Astrocyte (in vitro differentiated cells and primary cell): ENCODE results near the gene GALNT8. TPM values are rescaled to one million over a fixed set of nuclear protein-coding genes. Genes with fewer than 3 reads are reported as not detected.

Experiments used
- DNase-seq: peaks from one replicate; pipeline ENCODE4 v3.0.0-alpha.2; 2010; ENCODE audit warnings: low read depth
- FAIRE-seq: peaks from 2 replicates; lab custom pipeline; 2011; peaks lifted over from hg19 to GRCh38; lab: Jason Lieb, UNC
- H2AFZ ChIP-seq: 2 replicates; pipeline ENCODE4 v1.6.0; 2012; ENCODE audit warnings: low read depth, low read length, inconsistent platforms
- H3K27ac ChIP-seq: 2 replicates; pipeline ENCODE4 v1.5.1; 2011; ENCODE audit warnings: low read depth, low read length, inconsistent platforms
- H3K27me3 ChIP-seq: 2 replicates; pipeline ENCODE4 v1.6.0; 2011; ENCODE audit warnings: low read length, inconsistent platforms; ENCODE audit not compliant: insufficient read depth
- H3K36me3 ChIP-seq: 2 replicates; pipeline ENCODE4 v1.5.1; 2011; ENCODE audit warnings: low read length, inconsistent platforms; ENCODE audit not compliant: insufficient read depth
- H3K4me1 ChIP-seq: 2 replicates; pipeline ENCODE4 v1.5.1; 2011; ENCODE audit warnings: low read length, inconsistent platforms; ENCODE audit not compliant: insufficient read depth
- H3K4me2 ChIP-seq: 2 replicates; pipeline ENCODE4 v1.6.0; 2012; ENCODE audit warnings: low read length, inconsistent platforms
- H3K4me3 ChIP-seq: 2 replicates; pipeline ENCODE4 v1.5.1; 2011; ENCODE audit warnings: low read depth, mild to moderate bottlenecking, low read length, inconsistent platforms; ENCODE audit not compliant: insufficient read depth
- H3K79me2 ChIP-seq: 2 replicates; pipeline ENCODE4 v1.6.0; 2012; ENCODE audit warnings: mild to moderate bottlenecking, low read length, inconsistent platforms; ENCODE audit not compliant: insufficient read depth
- H3K9ac ChIP-seq: 2 replicates; pipeline ENCODE4 v1.6.0; 2012; ENCODE audit warnings: mild to moderate bottlenecking, low read length, inconsistent platforms
- H3K9me3 ChIP-seq: 2 replicates; pipeline ENCODE4 v1.5.1; 2012; ENCODE audit warnings: low read depth, mild to moderate bottlenecking, low read length, inconsistent platforms; ENCODE audit not compliant: insufficient read depth
- H4K20me1 ChIP-seq: 2 replicates; pipeline ENCODE4 v1.6.0; 2012; ENCODE audit warnings: low read length, inconsistent platforms; ENCODE audit not compliant: insufficient read depth
- H3K27ac Mint-ChIP-seq: one replicate; pipeline ENCODE4 v1.8.0; 2021; ENCODE audit warnings: mild to moderate bottlenecking, mixed read lengths; ENCODE audit not compliant: unreplicated experiment
- H3K27me3 Mint-ChIP-seq: one replicate; pipeline ENCODE4 v1.8.0; 2021; ENCODE audit warnings: low read depth, mixed read lengths; ENCODE audit not compliant: unreplicated experiment
- H3K36me3 Mint-ChIP-seq: one replicate; pipeline ENCODE4 v1.8.0; 2021; ENCODE audit warnings: low read depth, mixed read lengths; ENCODE audit not compliant: unreplicated experiment
- H3K4me1 Mint-ChIP-seq: one replicate; pipeline ENCODE4 v1.8.0; 2021; ENCODE audit warnings: low read depth, mixed read lengths; ENCODE audit not compliant: unreplicated experiment
- H3K4me3 Mint-ChIP-seq: one replicate; pipeline ENCODE4 v1.8.0; 2021; ENCODE audit warnings: mild to moderate bottlenecking, moderate library complexity, mixed read lengths; ENCODE audit not compliant: unreplicated experiment
- H3K9me3 Mint-ChIP-seq: one replicate; pipeline ENCODE4 v1.8.0; 2021; ENCODE audit warnings: mild to moderate bottlenecking, mixed read lengths; ENCODE audit not compliant: unreplicated experiment
- CTCF ChIP-seq: IDR thresholded peaks from 2 replicates; pipeline ENCODE4 v1.5.1; 2011; ENCODE audit warnings: low read depth, mild to moderate bottlenecking, inconsistent platforms, low read length, moderate library complexity; ENCODE audit not compliant: insufficient read depth
- EZH2 ChIP-seq: IDR thresholded peaks from 2 replicates; pipeline ENCODE4 v1.6.1; 2012; ENCODE audit warnings: mild to moderate bottlenecking, low read length, inconsistent platforms; ENCODE audit not compliant: insufficient read depth
- total RNA-seq: library from RNA; stranded (reverse); gene quantifications from 2 replicates; pipeline ENCODE4 v1.2.1, GENCODE V29; 2021

Gene GALNT8
- total RNA-seq, 1 donor from 2014 or later, result 6.4 TPM

- H3K9ac ChIP-seq, result no peak overlapping the region
- no peaks in the 10 kb centered on the region for H3K4me1 Mint-ChIP-seq
- H3K4me3 ChIP-seq, result no peak overlapping the region
- H3K27ac Mint-ChIP-seq, result no peak overlapping the region
- H3K79me2 ChIP-seq, result no peaks in the 10 kb centered on the region
- H3K4me2 ChIP-seq, result no peak overlapping the region
- FAIRE-seq (no peak), DNase-seq (no peak)
- H3K4me3 Mint-ChIP-seq, result no peak overlapping the region
- H3K27me3 Mint-ChIP-seq, result peaks cover 19% of the 10 kb centered on the region
- no peaks in the 10 kb centered on the region for H3K36me3 ChIP-seq
- H3K9me3 ChIP-seq, result no peaks in the 10 kb centered on the region
- H3K9me3 Mint-ChIP-seq, result peaks cover 9% of the 10 kb centered on the region
- no peaks in the 10 kb centered on the region for H4K20me1 ChIP-seq
- H3K27me3 ChIP-seq, result peaks cover 6% of the 10 kb centered on the region
- H3K27ac ChIP-seq, result no peak overlapping the region
- no peak for TF ChIP-seq CTCF
- TF ChIP-seq EZH2, result no peak
- no peaks in the 10 kb centered on the region for H3K4me1 ChIP-seq
- H3K36me3 Mint-ChIP-seq, result no peaks in the 10 kb centered on the region
- no peak overlapping the region for H2AFZ ChIP-seq
These were observed 76.0 kb downstream of the GALNT8 start for GRCh38 chr12:4796216-4796615.

- Mint-ChIP-seq H3K27ac (no peak overlapping the region), H3K4me3 (no peak overlapping the region), H3K27me3 (peaks cover 19% of the 10 kb centered on the region), H3K4me1 (no peaks in the 10 kb centered on the region), H3K9me3 (peaks cover 6% of the 10 kb centered on the region), H3K36me3 (no peaks in the 10 kb centered on the region)
- no peak overlapping the region for H3K4me3 ChIP-seq
- H3K27ac ChIP-seq, result no peak overlapping the region
- H3K9ac ChIP-seq, result no peak overlapping the region
- H3K9me3 ChIP-seq, result no peaks in the 10 kb centered on the region
- DNase-seq (no peak), FAIRE-seq (no peak)
- H3K4me1 ChIP-seq, result no peaks in the 10 kb centered on the region
- no peaks in the 10 kb centered on the region for H3K79me2 ChIP-seq
- no peaks in the 10 kb centered on the region for H3K36me3 ChIP-seq
- H3K4me2 ChIP-seq, result no peak overlapping the region
- H4K20me1 ChIP-seq, result no peaks in the 10 kb centered on the region
- no peak overlapping the region for H2AFZ ChIP-seq
- H3K27me3 ChIP-seq, result peaks cover 13% of the 10 kb centered on the region
- TF ChIP-seq EZH2, result no peak
These were observed 76.7 kb downstream of the GALNT8 start for GRCh38 chr12:4796694-4797482.

- Mint-ChIP-seq H3K36me3 (no peaks in the 10 kb centered on the region), H3K4me3 (no peak overlapping the region), H3K27me3 (peaks cover 39% of the 10 kb centered on the region), H3K27ac (no peak overlapping the region), H3K4me1 (no peaks in the 10 kb centered on the region), H3K9me3 (peaks cover 1% of the 10 kb centered on the region)
- Histone ChIP-seq H3K27me3 (peaks cover 14% of the 10 kb centered on the region), H3K36me3 (no peaks in the 10 kb centered on the region), H3K4me3 (no peak overlapping the region), H3K4me2 (no peak overlapping the region), H3K79me2 (no peaks in the 10 kb centered on the region), H3K9me3 (no peaks in the 10 kb centered on the region), H3K9ac (no peak overlapping the region), H2AFZ (no peak overlapping the region), H4K20me1 (no peaks in the 10 kb centered on the region), H3K4me1 (no peaks in the 10 kb centered on the region), H3K27ac (no peak overlapping the region)
- DNase-seq (no peak), FAIRE-seq (no peak)
- TF ChIP-seq EZH2, result no peak
- TF ChIP-seq CTCF, result no peak
These were observed 80.4 kb downstream of the GALNT8 start for GRCh38 chr12:4800555-4800954.
